Measurements from ENCODE around the gene ARMH2. TPM values are rescaled to one million over a fixed set of nuclear protein-coding genes. Genes with fewer than 3 reads are reported as not detected.

Gene ARMH2
- total and polyA plus RNA-seq, 12 donors = 0.39 TPM; not detected in 11

GRCh38 chr6:24825130-24825630 lies 26.5 kb upstream of the ARMH2 start:
- peaks cover 0 to 5% (median 0%) of the 10 kb centered on the region in 3 donors for H3K9me3 ChIP-seq (replicated peaks in 1 of 3)
- H3K27ac ChIP-seq = no peak overlapping the region
- intact Hi-C loops (cut with DNase I) = no loop called here
- no peaks in the 10 kb centered on the region for H3K4me1 ChIP-seq (replicated peaks in 1 of 2)
- TF ChIP-seq POLR2A (IDR thresholded peaks at IDR 0.05) = no peak
- no peak for TF ChIP-seq CTCF (IDR thresholded peaks at IDR 0.05)
- H3K36me3 ChIP-seq (replicated peaks in 1 of 2) = no peaks in the 10 kb centered on the region
- no peaks in the 10 kb centered on the region for H3K27me3 ChIP-seq
- DNase-seq = no peak
- 45 to 56% (median 49%) methylated on average over 2 of the region's 2 CpGs for whole genome bisulfite sequencing, 4 donors
- no peak overlapping the region for H3K4me3 ChIP-seq

GRCh38 chr6:24824142-24824938 lies 25.6 kb upstream of the ARMH2 start:
- intact Hi-C loops (cut with DNase I) = no loop called here
- no peaks in the 10 kb centered on the region for H3K27me3 ChIP-seq
- H3K4me3 ChIP-seq = no peak overlapping the region
- no peak overlapping the region for H3K27ac ChIP-seq
- TF ChIP-seq CTCF (IDR thresholded peaks at IDR 0.05) = no peak
- no peak for TF ChIP-seq POLR2A (IDR thresholded peaks at IDR 0.05)
- no peaks in the 10 kb centered on the region for H3K4me1 ChIP-seq (replicated peaks in 1 of 2)
- DNase-seq = no peak
- H3K36me3 ChIP-seq (replicated peaks in 1 of 2) = no peaks in the 10 kb centered on the region
- H3K9me3 ChIP-seq (replicated peaks in 1 of 3) = peaks cover 0 to 5% (median 0%) of the 10 kb centered on the region in 3 donors
- 79 to 92% (median 86%) methylated on average over 6 of the region's 6 CpGs for WGBS, 4 donors

GRCh38 chr6:24823185-24823584 lies 24.5 kb upstream of the ARMH2 start:
- intact Hi-C loops (cut with DNase I) = no loop called here
- no peak for DNase-seq
- Histone ChIP-seq H3K27ac (no peak overlapping the region), H3K9me3 (replicated peaks in 1 of 3) (peaks cover 0 to 5% (median 0%) of the 10 kb centered on the region in 3 donors), H3K27me3 (no peaks in the 10 kb centered on the region), H3K4me3 (no peak overlapping the region), H3K36me3 (replicated peaks in 1 of 2) (no peaks in the 10 kb centered on the region), H3K4me1 (replicated peaks in 1 of 2) (no peaks in the 10 kb centered on the region)
- TF ChIP-seq POLR2A (IDR thresholded peaks at IDR 0.05) (no peak), CTCF (IDR thresholded peaks at IDR 0.05) (no peak)
- 86 to 94% (median 91%) methylated on average over 2 of the region's 2 CpGs for WGBS, 4 donors

GRCh38 chr6:24822696-24823095 lies 24.0 kb upstream of the ARMH2 start:
- H3K4me1 ChIP-seq (replicated peaks in 1 of 2) = no peaks in the 10 kb centered on the region
- no peak for DNase-seq
- H3K36me3 ChIP-seq (replicated peaks in 1 of 2) = no peaks in the 10 kb centered on the region
- TF ChIP-seq CTCF (IDR thresholded peaks at IDR 0.05) = no peak
- TF ChIP-seq POLR2A (IDR thresholded peaks at IDR 0.05) = no peak
- no peak overlapping the region for H3K4me3 ChIP-seq
- WGBS, 4 donors = 94 to 98% (median 96%) methylated on average over 6 of the region's 6 CpGs
- no peaks in the 10 kb centered on the region for H3K27me3 ChIP-seq
- intact Hi-C loops (cut with DNase I) = no loop called here
- no peak overlapping the region for H3K27ac ChIP-seq
- H3K9me3 ChIP-seq (replicated peaks in 1 of 3) = peaks cover 0 to 5% (median 0%) of the 10 kb centered on the region in 3 donors
